ENCODE measurements around the gene GGA3.

GRCh38 chr17:75308732-75309629, 47.6 kb upstream of the GGA3 start:
- no peak for TF ChIP-seq CTCF (IDR thresholded peaks at IDR 0.05)
- no peak for TF ChIP-seq POLR2A (IDR thresholded peaks at IDR 0.05)

Measured in stomach (tissue), 4 donors.